Endothelial cell of umbilical vein (primary cell): ENCODE data around the gene TOMM6. TPM values are rescaled to one million over a fixed set of nuclear protein-coding genes. Genes with fewer than 3 reads are reported as not detected.

ENCODE experiments used
- BruUV-seq: library from RNA; stranded (reverse); fragments of 400-500 nt; replicated peaks from 2 replicates; lab custom pipeline; 2021; lab: Mats Ljungman, UMichigan
- CTCF ChIA-PET: fragments of 300-600, 350-600 bp; sonication (Branson Sonifier 250); formaldehyde crosslinking; loops from one replicate; lab custom pipeline; 2021; ENCODE audit warnings: antibody characterized with exemption, inconsistent platforms; lab: Charles Lee
- POLR2A ChIA-PET: fragments of 300-600, 350-600 bp; sonication (Branson Sonifier 250); formaldehyde crosslinking; loops from one replicate; lab custom pipeline; 2021; ENCODE audit warnings: antibody characterized with exemption, inconsistent platforms; lab: Charles Lee
- DNase-seq: peaks from one replicate; pipeline ENCODE4 v3.0.0-alpha.2; 2011; ENCODE audit warnings: low read depth, low spot score
- FAIRE-seq: peaks from 2 replicates; lab custom pipeline; 2011; peaks lifted over from hg19 to GRCh38; lab: Jason Lieb, UNC
- H2AFZ ChIP-seq: 2 replicates; pipeline ENCODE4 v1.6.0; 2012; ENCODE audit warnings: low read depth, low read length, control low read depth, inconsistent platforms
- H3K27ac ChIP-seq: 2 replicates; pipeline ENCODE4 v1.5.1; 2011; ENCODE audit warnings: low read depth, mild to moderate bottlenecking, control low read depth, low read length, moderate library complexity; ENCODE audit not compliant: insufficient read depth
- H3K27me3 ChIP-seq, 2 experiments: 2 replicates each; pipeline versions ENCODE4 v1.6.0 to v1.6.1; 2011; ENCODE audit warnings: low read length in 2 of 2, mixed read lengths in 1 of 2; ENCODE audit not compliant: control insufficient read depth in 2 of 2, insufficient read depth in 2 of 2
- H3K36me3 ChIP-seq, 2 experiments: 2 replicates in 1 of 2; 3 replicates in 1 of 2; pipeline ENCODE4 v1.5.1; 2011; ENCODE audit warnings: low read length in 2 of 2, mild to moderate bottlenecking in 1 of 2, moderate library complexity in 1 of 2; ENCODE audit not compliant: control insufficient read depth in 2 of 2, insufficient read depth in 2 of 2; ENCODE audit errors: extremely low read depth in 1 of 2
- H3K4me1 ChIP-seq: 3 replicates; pipeline ENCODE4 v1.5.1; 2011; ENCODE audit warnings: mild to moderate bottlenecking, low read length; ENCODE audit not compliant: control insufficient read depth, insufficient read depth; ENCODE audit errors: extremely low read depth
- H3K4me2 ChIP-seq: 2 replicates; pipeline ENCODE4 v1.6.1; 2011; ENCODE audit warnings: low read length, control low read depth, mixed read lengths; ENCODE audit not compliant: insufficient read depth
- H3K4me3 ChIP-seq, 3 experiments: fragments of 200-600 bp in 1 of 3; sonication (generic), shearing (Covaris generic) in 1 of 3; replicated peaks in 1 of 3; 2 replicates each; pipeline ENCODE4 v1.5.1; 2011 to 2016; ENCODE audit warnings: control low read depth in 3 of 3, low read length in 3 of 3, mild to moderate bottlenecking in 2 of 3, inconsistent platforms in 1 of 3, low read depth in 1 of 3, moderate library complexity in 1 of 3; ENCODE audit not compliant: insufficient read depth in 1 of 3
- H3K79me2 ChIP-seq: 2 replicates; pipeline ENCODE4 v1.6.0; 2012; ENCODE audit warnings: low read length, inconsistent platforms; ENCODE audit not compliant: control insufficient read depth, insufficient read depth
- H3K9ac ChIP-seq: replicated peaks from 2 replicates; pipeline ENCODE3; 2011; ENCODE audit warnings: low read length, control low read depth; ENCODE audit not compliant: insufficient read depth; ENCODE audit errors: extremely low read depth
- H3K9me1 ChIP-seq: replicated peaks from 3 replicates; pipeline ENCODE4 v1.6.0; 2011; ENCODE audit warnings: mild to moderate bottlenecking, low read length; ENCODE audit not compliant: control insufficient read depth, insufficient read depth; ENCODE audit errors: extremely low read depth
- H3K9me3 ChIP-seq: replicated peaks from 2 replicates; pipeline ENCODE4 v1.5.1; 2012; ENCODE audit warnings: low read length, inconsistent platforms; ENCODE audit not compliant: control insufficient read depth, insufficient read depth
- H4K20me1 ChIP-seq: replicated peaks from 2 replicates; pipeline ENCODE3; 2011; ENCODE audit warnings: mild to moderate bottlenecking, low read length; ENCODE audit not compliant: control insufficient read depth, insufficient read depth; ENCODE audit errors: extremely low read depth
- CTCF ChIP-seq, 2 donors: IDR thresholded peaks; 1 replicate in 1 of 2; 2 replicates in 1 of 2; pipeline ENCODE4 v1.5.1; 2011; ENCODE audit warnings: low read length in 2 of 2, mild to moderate bottlenecking in 2 of 2, moderate library complexity in 2 of 2, control low read depth in 1 of 2, inconsistent platforms in 1 of 2, low read depth in 1 of 2; ENCODE audit not compliant: insufficient read depth in 1 of 2; ENCODE audit errors: extremely low read depth in 1 of 2
- EZH2 ChIP-seq: IDR thresholded peaks from 2 replicates; pipeline ENCODE4 v1.6.1; 2012; ENCODE audit warnings: borderline replicate concordance, low read depth, mild to moderate bottlenecking, moderate library complexity, low read length, inconsistent platforms; ENCODE audit not compliant: severe bottlenecking
- FOS ChIP-seq: IDR thresholded peaks from 2 replicates; pipeline ENCODE4 v1.6.1; 2011; ENCODE audit warnings: mild to moderate bottlenecking, low read length, moderate library complexity, borderline replicate concordance; ENCODE audit not compliant: insufficient read depth
- GATA2 ChIP-seq: IDR thresholded peaks from 2 replicates; pipeline ENCODE4 v1.7.0; 2011; ENCODE audit warnings: low read depth, mild to moderate bottlenecking, moderate library complexity, mixed read lengths, low read length; ENCODE audit not compliant: insufficient read length, insufficient read depth
- JUN ChIP-seq: IDR thresholded peaks from 2 replicates; pipeline ENCODE4 v1.6.1; 2011; ENCODE audit warnings: borderline replicate concordance, low read depth; ENCODE audit not compliant: insufficient read length, insufficient read depth
- MAX ChIP-seq: IDR thresholded peaks from 2 replicates; pipeline ENCODE4 v1.6.1; 2011; ENCODE audit not compliant: insufficient read depth, insufficient read length
- MYC ChIP-seq: IDR thresholded peaks from one replicate; pipeline ENCODE4 v1.6.1; 2011; ENCODE audit warnings: mild to moderate bottlenecking, low read depth, low read length
- POLR2A ChIP-seq: IDR thresholded peaks from 2 replicates; pipeline ENCODE4 v1.6.1; 2012; ENCODE audit warnings: low read depth, mild to moderate bottlenecking, control low read depth, low read length
- POLR2AphosphoS5 ChIP-seq: IDR thresholded peaks from 2 replicates; pipeline ENCODE4 v1.6.1; 2012; ENCODE audit warnings: low read depth, mild to moderate bottlenecking, control low read depth, low read length, moderate library complexity; ENCODE audit not compliant: insufficient read depth
- dilution Hi-C: fragments of 300-500 bp; cut with MboI; formaldehyde crosslinking; loops from one replicate; pipeline ENCODE4 v1.15.0; 2019; ENCODE audit warnings: low sequenced_read_pairs; ENCODE audit not compliant: extremely low pct_ligation_motif_present
- intact Hi-C: fragments of 100-400 bp; cut with micrococcal nuclease; formaldehyde crosslinking; loops from one replicate; pipeline ENCODE4 v1.10.0; 2022
- polyA plus RNA-seq, 4 experiments: library from polyadenylated mRNA; depleted of rRNA in 3 of 4; stranded (reverse) in 3 of 4; unstranded in 1 of 4; fragments of >200 nt; gene quantifications; 2 replicates each; pipeline versions ENCODE4 v1.2.1 to v1.2.3, GENCODE V29; 2011 to 2012; ENCODE audit warnings: missing spikeins in 1 of 4
- total RNA-seq: library from RNA; stranded (reverse); gene quantifications from 2 replicates; pipeline ENCODE4 v1.2.3, GENCODE V29; 2021

Gene TOMM6
- total and polyA plus RNA-seq, 2 donors (not counting 3 experiments of a cell fraction or from before 2014, with no cell fraction given), result 233 to 527 TPM

- H3K36me3 ChIP-seq, result peaks cover 0 to 11% of the 10 kb centered on the region in 2 experiments
- no peak overlapping the region for H3K27ac ChIP-seq
- H3K79me2 ChIP-seq, result no peaks in the 10 kb centered on the region
- intact Hi-C loops (no loop called here), dilution Hi-C loops (no loop called here)
- BruUV-seq, result no TSS peak
- no peak overlapping the region for H3K9ac ChIP-seq
- H3K9me1 ChIP-seq, result no peaks in the 10 kb centered on the region
- CTCF ChIA-PET, result interaction anchor here (1.0 to 1.4 kb wide), 3 partner anchors 10 to 86 kb away, joined by 3 to 4 read pairs (median 4); partner anchors contain the start of gene FRS3
- FAIRE-seq (no peak), DNase-seq (no peak)
- TF ChIP-seq POLR2AphosphoS5, result no peak
- no peak for TF ChIP-seq FOS
- TF ChIP-seq EZH2, result no peak
- TF ChIP-seq MYC, result no peak
- no peak for TF ChIP-seq CTCF (IDR thresholded peaks at IDR 0.05; ENCODE audit: extremely low read depth in 1 of 2, insufficient read depth in 1 of 2, low read depth in 1 of 2, low read length in 2 of 2)
- TF ChIP-seq POLR2A, result no peak
- TF ChIP-seq MAX, result no peak
- no peak for TF ChIP-seq JUN
- no peak for TF ChIP-seq GATA2
- peaks cover 3% of the 10 kb centered on the region for H3K4me1 ChIP-seq
- H3K9me3 ChIP-seq, result no peaks in the 10 kb centered on the region
- no peaks in the 10 kb centered on the region for H3K27me3 ChIP-seq
- POLR2A ChIA-PET, result no interaction called here
- H3K4me3 ChIP-seq, result no peak overlapping the region
- no peak overlapping the region for H3K4me2 ChIP-seq
- H4K20me1 ChIP-seq, result no peaks in the 10 kb centered on the region
- H2AFZ ChIP-seq, result no peak overlapping the region
Measured at GRCh38 chr6:41769376-41769775, 18.1 kb upstream of the TOMM6 start.
